ENCODE measurements around the gene TEX19. TPM values are rescaled to one million over a fixed set of nuclear protein-coding genes. Genes with fewer than 3 reads are reported as not detected.

The TEX19 gene
- total RNA-seq, 1 experiment from 2014 or later: 0.24 TPM

DNA sequence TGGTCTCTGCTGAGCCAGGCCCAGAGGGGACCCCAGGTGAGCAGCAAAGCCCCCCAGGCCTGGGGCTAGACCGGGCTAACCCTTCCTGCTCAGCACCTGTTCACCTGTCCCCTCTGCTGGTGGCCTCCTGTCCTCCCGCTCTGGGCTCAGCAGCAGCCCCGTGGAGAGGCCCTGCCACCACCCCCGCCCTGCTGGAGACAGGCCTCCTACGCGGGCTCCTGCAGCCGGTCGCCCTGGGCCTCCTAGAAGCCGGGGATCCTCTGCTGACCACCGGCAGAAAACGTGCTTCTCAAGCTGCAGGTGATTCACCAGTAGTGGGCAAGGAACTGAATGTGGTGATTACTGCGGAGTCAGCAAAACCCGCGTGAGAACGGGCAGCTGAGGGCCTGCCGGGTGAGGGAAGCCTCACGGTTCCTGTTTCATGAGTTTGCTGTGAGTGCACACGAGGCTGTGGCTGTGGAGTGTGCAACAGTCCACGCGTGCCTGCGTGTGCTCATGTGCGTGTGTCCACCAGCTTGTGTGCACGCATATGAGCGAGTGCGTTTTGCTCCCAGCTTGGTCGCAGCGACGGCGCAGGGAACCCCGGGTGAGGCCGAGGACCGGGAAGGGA is 26.3 kb upstream of the TEX19 start:
- CTCF ChIA-PET: no interaction called here
- Histone ChIP-seq H2AFZ (peak overlapping the region; percentile 66), H3K4me2 (peak overlapping the region; percentile 96)

DNA sequence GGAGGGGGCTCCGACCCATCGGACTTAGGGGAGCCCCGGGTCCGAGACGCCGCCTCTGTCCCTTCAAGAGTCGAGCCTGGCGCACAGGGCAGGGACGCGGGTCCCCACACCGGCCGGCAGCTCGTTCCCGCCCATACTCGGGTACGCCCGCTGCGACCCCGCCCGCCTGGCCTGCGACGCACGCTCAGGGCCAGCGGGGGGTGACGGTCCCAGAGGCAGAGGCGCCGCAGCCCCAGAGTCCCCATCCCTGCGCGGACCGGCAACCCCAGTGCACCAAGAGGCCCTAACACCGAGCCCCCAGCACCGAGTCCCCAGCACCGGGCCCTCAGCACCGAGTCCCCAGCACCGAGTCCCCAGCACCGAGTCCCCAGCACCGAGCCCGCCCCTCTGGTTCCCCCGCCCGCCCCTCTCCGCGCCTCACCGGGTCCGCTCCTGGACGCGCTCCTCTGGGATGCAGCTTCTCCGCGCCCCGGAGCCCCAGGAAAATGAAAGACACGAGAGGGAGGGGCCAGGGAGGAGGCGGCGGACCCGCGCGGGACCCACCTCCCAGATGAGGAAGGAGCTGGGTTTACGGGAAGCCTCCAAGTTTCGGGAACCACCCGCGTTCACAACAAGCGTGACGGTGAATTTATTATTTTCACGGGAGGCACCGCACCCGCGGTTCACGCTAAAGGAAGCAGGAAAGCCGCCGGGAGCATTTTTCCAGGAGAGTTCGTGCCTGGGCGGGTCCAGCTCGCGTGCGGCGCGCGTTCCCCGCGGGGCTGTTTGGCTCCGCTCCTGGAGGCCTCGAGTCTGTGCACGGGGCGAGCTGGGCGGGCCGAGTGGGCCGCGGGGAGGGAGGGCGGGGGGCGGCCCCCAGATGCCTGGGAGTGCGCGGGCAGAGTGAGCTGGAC is 25.5 kb upstream of the TEX19 start, which contains the start of gene SECTM1:
SECTM1 (minus strand) TSS at position 488 of the 893 bp plus-strand sequence. CDS start 6,526 bp downstream, outside the sequence.
- H4K20me1 ChIP-seq (ENCODE audit: insufficient read depth): no peaks in the 10 kb centered on the region
- H2AFZ ChIP-seq: peak within 1 kb of the TSS; percentile 66
- ChIA-PET CTCF (interaction anchor here (0.6 kb wide), 1 partner anchor 92 kb away, joined by 3 read pairs; no protein-coding TSS in a partner anchor), POLR2A (ENCODE audit: unreplicated experiment) (interaction anchor here (0.6 to 0.7 kb wide), 5 partner anchors 41 to 128 kb away, joined by 3 to 10 read pairs (median 6); no protein-coding TSS in a partner anchor)
- no peaks in the 10 kb centered on the region for H3K79me2 ChIP-seq (ENCODE audit: low read depth)
- no peaks in the 10 kb centered on the region for H3K36me3 ChIP-seq (ENCODE audit: low read depth)
- H3K4me3 ChIP-seq: peak within 1 kb of the TSS; percentile 58
- peak in 1 of 2 experiments; percentile 29 for DNase-seq
- peak within 1 kb of the TSS; percentile 96 for H3K4me2 ChIP-seq
- TF ChIP-seq EZH2 (IDR thresholded peaks at IDR 0.05; ENCODE audit: low read depth) (no peak), CTCF (conservative IDR thresholded peaks at IDR 0.05) (no peak)
- intact Hi-C loops (cut with micrococcal nuclease; ENCODE audit: unreplicated experiment): loop anchor here (5.0 to 10.0 kb wide), 3 partner anchors 49 to 229 kb away; no protein-coding TSS in a partner anchor
- H3K9me2 ChIP-seq (ENCODE audit: insufficient read depth): no peaks in the 10 kb centered on the region
- BruUV-seq (replicated peaks): no TSS peak
- no peaks in the 10 kb centered on the region; the same call in 1 of the 2 replicates for H3F3A ChIP-seq (ENCODE audit: insufficient read depth, low read depth)
- no peaks in the 10 kb centered on the region for H3K27me3 ChIP-seq (ENCODE audit: insufficient read depth, low read depth)
- no peak within 1 kb of the TSS for H3K27ac ChIP-seq
- H3K4me1 ChIP-seq (replicated peaks; ENCODE audit: insufficient read depth): peaks cover 6% of the 10 kb centered on the region
- H3K9me3 ChIP-seq (ENCODE audit: insufficient read depth, low read depth): no peaks in the 10 kb centered on the region

More for the DNA sequence above, 26.3 kb upstream of the TEX19 start:
- H3K36me3 ChIP-seq (ENCODE audit: low read depth): no peaks in the 10 kb centered on the region
- no peaks in the 10 kb centered on the region for H3K27me3 ChIP-seq (ENCODE audit: insufficient read depth, low read depth)
- H3K4me3 ChIP-seq: peak overlapping the region; percentile 58
- BruUV-seq (replicated peaks): no TSS peak
- H3K27ac ChIP-seq: no peak overlapping the region
- peak; percentile 44 to 47 for DNase-seq
- H3K9me3 ChIP-seq (ENCODE audit: insufficient read depth, low read depth): no peaks in the 10 kb centered on the region
- POLR2A ChIA-PET (ENCODE audit: unreplicated experiment): interaction anchor here (0.7 kb wide), 1 partner anchor 127 kb away, joined by 3 read pairs; no protein-coding TSS in a partner anchor
- no peaks in the 10 kb centered on the region for H3K9me2 ChIP-seq (ENCODE audit: insufficient read depth)
- H4K20me1 ChIP-seq (ENCODE audit: insufficient read depth): no peaks in the 10 kb centered on the region
- H3F3A ChIP-seq (ENCODE audit: insufficient read depth, low read depth): no peaks in the 10 kb centered on the region
- H3K4me1 ChIP-seq (replicated peaks; ENCODE audit: insufficient read depth): peaks cover 4% of the 10 kb centered on the region; the same call in 1 of the 2 replicates
- no peak for TF ChIP-seq EZH2 (IDR thresholded peaks at IDR 0.05; ENCODE audit: low read depth)
- TF ChIP-seq CTCF (conservative IDR thresholded peaks at IDR 0.05): no peak
- H3K79me2 ChIP-seq (ENCODE audit: low read depth): no peaks in the 10 kb centered on the region
- intact Hi-C loops (cut with micrococcal nuclease; ENCODE audit: unreplicated experiment): loop anchor here (5.0 to 10.0 kb wide), 3 partner anchors 48 to 228 kb away; no protein-coding TSS in a partner anchor

DNA sequence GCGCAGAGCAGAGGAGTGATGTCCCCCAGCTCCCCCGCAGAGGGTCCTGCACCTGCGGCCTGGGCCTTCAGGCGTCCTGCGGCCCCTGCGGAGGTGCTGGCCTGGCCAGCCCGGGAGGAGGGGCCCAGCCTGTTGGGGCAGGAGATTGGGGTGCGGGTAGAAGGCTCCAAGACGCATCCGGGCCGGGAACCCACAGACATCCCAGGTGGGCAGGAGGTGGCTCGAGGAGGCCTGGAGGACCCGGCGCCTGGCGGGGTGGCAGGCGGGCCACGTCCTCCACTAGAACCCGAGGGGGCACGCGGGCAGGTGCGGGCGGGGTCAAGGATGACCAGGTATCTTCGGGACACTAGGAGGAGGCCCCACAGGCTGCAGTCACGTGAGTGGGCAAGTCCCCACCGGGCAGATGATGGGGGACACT is 24.8 kb upstream of the TEX19 start:
- POLR2A ChIA-PET (ENCODE audit: unreplicated experiment): interaction anchor here (0.6 kb wide), 3 partner anchors 42 to 129 kb away, joined by 6 to 10 read pairs (median 6); no protein-coding TSS in a partner anchor
- H3K4me2 ChIP-seq: peak overlapping the region; percentile 76

More for the DNA sequence above, 24.8 kb upstream of the TEX19 start:
- no peaks in the 10 kb centered on the region for H3K79me2 ChIP-seq (ENCODE audit: low read depth)
- DNase-seq: no peak
- H4K20me1 ChIP-seq (ENCODE audit: insufficient read depth): no peaks in the 10 kb centered on the region
- no peaks in the 10 kb centered on the region for H3K9me2 ChIP-seq (ENCODE audit: insufficient read depth)
- no peak overlapping the region for H3K27ac ChIP-seq
- CTCF ChIA-PET: interaction anchor here (0.6 kb wide), 2 partner anchors 92 to 139 kb away, joined by 3 to 6 read pairs; no protein-coding TSS in a partner anchor
- peaks cover 11% of the 10 kb centered on the region for H3K4me1 ChIP-seq (replicated peaks; ENCODE audit: insufficient read depth)
- intact Hi-C loops (cut with micrococcal nuclease; ENCODE audit: unreplicated experiment): loop anchor here (5.0 to 10.0 kb wide), 3 partner anchors 49 to 229 kb away; no protein-coding TSS in a partner anchor
- no TSS peak for BruUV-seq (replicated peaks)
- H3K9me3 ChIP-seq (ENCODE audit: insufficient read depth, low read depth): no peaks in the 10 kb centered on the region
- H3K4me3 ChIP-seq: no peak overlapping the region
- H2AFZ ChIP-seq: no peak overlapping the region
- TF ChIP-seq CTCF (conservative IDR thresholded peaks at IDR 0.05): no peak
- TF ChIP-seq EZH2 (IDR thresholded peaks at IDR 0.05; ENCODE audit: low read depth): no peak
- no peaks in the 10 kb centered on the region; the same call in 1 of the 2 replicates for H3F3A ChIP-seq (ENCODE audit: insufficient read depth, low read depth)
- no peaks in the 10 kb centered on the region for H3K27me3 ChIP-seq (ENCODE audit: insufficient read depth, low read depth)
- H3K36me3 ChIP-seq (ENCODE audit: low read depth): no peaks in the 10 kb centered on the region
